OCI-LY7 (cell line): ENCODE measurements around the gene OLFML3.
A peak's percentile ranks its signal among the peaks of the same experiment; 100 is the strongest.

Experiments used
- CTCF ChIP-seq: fragments of 200-600 bp; sonication (generic); conservative IDR thresholded peaks from 2 replicates; pipeline ENCODE4 v1.5.1; 2014; ENCODE audit warnings: mild to moderate bottlenecking, antibody characterized with exemption, low read length, moderate library complexity, mixed read lengths
- EZH2phosphoT487 ChIP-seq: fragments of 200-600 bp; sonication (generic); IDR thresholded peaks from 2 replicates; pipeline ENCODE4 v1.6.1; 2018; ENCODE audit warnings: low read depth, borderline replicate concordance, mild to moderate bottlenecking, mixed run types, antibody characterized with exemption, low read length, moderate library complexity, mixed read lengths

GRCh38 chr1:113963281-113963906, 15.9 kb upstream of the OLFML3 start:
- TF ChIP-seq CTCF: peak; percentile 66
- TF ChIP-seq EZH2phosphoT487: no peak
